ENCODE measurements around the gene CADM4.
"Not testable (repeated sequence)": the region's sequence is repeated elsewhere in the genome, so short reads cannot be mapped to it uniquely, and the experiment has no call there.

CADM4 gene

GRCh38 chr19:43664018-43664417, 24.4 kb upstream of the CADM4 start:
- peak in 1 of 3 experiments; percentile 13 for DNase-seq (ENCODE audit: low read depth in 3 of 3)

GRCh38 chr19:43662487-43662886, 22.8 kb upstream of the CADM4 start:
- DNase-seq (ENCODE audit: low read depth in 3 of 3): no peak

DNA sequence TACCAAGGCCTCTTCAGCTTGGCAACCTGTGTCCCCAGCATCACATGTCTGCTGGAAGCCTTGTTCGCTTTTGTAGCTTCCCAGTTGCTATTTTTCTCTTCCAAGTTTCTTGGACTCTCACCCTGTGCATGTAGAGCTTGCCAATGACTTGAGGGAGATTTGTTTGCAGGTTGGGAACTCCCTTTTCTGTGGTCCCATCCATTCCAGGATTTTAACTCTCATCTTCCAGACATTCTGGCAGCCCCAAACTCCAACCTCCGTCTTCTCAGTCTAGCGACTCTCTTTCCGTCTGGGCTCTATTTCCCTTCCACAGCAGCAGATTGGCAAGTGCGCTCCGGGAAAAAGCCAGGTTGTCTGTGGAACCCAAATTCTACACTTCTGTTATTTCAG, 21.3 kb upstream of the CADM4 start:
- DNase-seq (ENCODE audit: low read depth in 3 of 3): no peak

GRCh38 chr19:43660301-43660970, 20.8 kb upstream of the CADM4 start:
- DNase-seq (ENCODE audit: low read depth in 3 of 3): no peak

- DNase-seq (ENCODE audit: low read depth in 3 of 3): no peak
These were observed 18.8 kb upstream of the CADM4 start for GRCh38 chr19:43658494-43658893.

DNA sequence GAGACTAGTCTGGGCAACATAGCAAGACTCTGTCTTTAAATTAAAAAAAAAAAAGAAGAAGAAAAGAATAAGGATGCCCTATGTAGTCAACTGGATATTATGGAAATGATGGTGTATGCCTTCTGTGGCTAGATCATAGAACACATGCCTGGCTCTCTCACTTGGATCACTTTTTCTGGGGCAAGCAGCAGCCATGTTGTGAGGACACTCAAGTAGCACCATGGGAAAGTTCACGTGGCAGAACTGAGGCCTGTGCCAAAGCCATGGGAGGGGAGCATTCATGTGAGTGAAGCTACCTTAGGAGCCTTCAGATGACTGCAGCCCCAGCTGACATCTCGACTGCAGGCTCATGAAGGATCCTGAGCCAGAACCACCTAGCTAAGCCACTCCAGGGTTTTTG, 18.4 kb upstream of the CADM4 start:
- no peak for DNase-seq (ENCODE audit: low read depth in 3 of 3)

GRCh38 chr19:43656436-43656835, 16.8 kb upstream of the CADM4 start:
- no peak for DNase-seq (ENCODE audit: low read depth in 3 of 3)

GRCh38 chr19:43652546-43652874, 12.9 kb upstream of the CADM4 start:
- no peak for DNase-seq (ENCODE audit: low read depth in 3 of 3)

DNA sequence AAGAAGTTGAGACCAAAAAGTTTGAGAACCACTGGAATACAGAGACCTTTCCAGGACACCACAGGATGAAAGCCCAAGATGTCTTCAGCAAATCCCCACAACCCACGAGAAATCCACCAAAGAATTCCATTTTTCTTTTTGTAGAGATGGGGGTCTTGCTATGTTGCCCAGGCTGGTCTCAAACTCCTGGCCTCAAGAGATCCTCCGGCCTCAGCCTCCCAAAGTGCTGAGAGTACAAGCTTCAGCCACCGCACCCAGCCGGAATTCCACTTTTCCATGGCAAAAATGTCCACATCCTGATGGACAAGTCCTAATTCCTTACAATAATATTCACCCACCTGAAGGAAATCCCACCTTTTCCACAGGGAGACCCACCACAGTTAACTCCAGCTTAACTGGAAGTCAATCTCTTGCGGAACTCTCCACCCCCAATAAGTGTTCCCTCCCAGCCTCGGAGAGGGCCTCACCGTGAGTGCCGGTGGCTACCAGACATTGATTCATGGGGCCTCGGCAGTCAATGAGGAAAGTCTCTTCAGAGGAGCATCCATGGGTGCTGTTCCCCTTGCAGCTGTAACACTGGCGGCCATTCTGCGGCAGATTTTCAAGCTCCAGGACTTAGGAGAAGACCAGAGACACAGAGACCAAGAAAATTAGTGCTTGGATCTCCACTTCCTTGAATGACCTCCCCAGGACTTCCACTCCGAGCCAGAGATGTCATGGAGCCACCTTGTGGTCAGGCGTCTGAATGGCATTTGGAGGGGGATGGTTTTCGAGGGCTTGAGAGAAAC, 12.3 kb upstream of the CADM4 start:
- peak in 2 of 3 experiments; percentile 6 to 41 for DNase-seq (ENCODE audit: low read depth in 3 of 3)

- not testable (repeated sequence) for DNase-seq (ENCODE audit: low read depth in 3 of 3)
These were observed 10.6 kb upstream of the CADM4 start for GRCh38 chr19:43650276-43650675.

DNA sequence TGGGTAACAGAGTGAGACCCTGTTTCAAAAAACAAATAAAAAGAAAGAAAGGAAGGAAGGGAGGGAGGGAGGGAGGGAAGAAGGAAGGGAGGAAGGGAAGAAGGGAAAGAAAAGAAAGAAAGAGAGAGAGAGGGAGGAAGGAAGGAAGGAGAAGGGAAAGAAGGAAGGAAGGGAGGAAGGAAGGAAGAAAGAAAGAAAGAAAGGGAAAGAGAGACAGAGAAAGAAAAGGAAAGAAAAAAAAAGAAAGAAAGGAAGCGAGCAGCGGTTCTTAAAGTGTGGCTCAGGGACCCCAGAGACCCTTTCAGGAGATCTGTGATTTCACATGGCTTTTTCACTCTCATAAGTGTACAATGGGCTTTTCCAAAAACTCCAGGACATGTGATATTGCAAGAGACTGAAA, 9.9 kb upstream of the CADM4 start:
- no peak for DNase-seq (ENCODE audit: low read depth in 3 of 3)

DNA sequence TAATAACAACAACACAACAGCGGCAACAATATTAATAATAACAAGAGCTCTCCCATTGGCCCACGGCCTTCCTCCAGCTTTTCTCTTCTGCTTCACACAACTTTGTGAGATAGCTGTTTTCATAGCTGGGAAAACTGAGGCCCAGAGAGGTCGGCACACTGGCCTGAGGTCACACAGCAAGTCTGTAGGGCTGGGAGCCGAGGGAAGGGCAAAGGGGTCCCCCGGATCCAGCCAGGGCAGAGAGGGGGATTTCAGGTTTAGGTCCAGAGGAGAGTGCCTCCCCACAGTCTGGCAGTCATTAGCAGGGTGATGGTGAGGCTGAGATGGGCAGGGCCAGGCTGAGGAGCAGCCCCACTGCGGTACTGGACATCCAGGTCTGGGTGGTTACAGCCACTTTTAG, 9.0 kb upstream of the CADM4 start:
- no peak for DNase-seq (ENCODE audit: low read depth in 3 of 3)

GRCh38 chr19:43644181-43644580, 4.5 kb upstream of the CADM4 start:
- DNase-seq (ENCODE audit: low read depth in 3 of 3): no peak

- no peak for DNase-seq (ENCODE audit: low read depth in 3 of 3)
These were observed 3.7 kb upstream of the CADM4 start for GRCh38 chr19:43643326-43643725.

- no peak for DNase-seq (ENCODE audit: low read depth in 3 of 3)
These were observed 2.9 kb upstream of the CADM4 start for GRCh38 chr19:43642531-43642930.

DNA sequence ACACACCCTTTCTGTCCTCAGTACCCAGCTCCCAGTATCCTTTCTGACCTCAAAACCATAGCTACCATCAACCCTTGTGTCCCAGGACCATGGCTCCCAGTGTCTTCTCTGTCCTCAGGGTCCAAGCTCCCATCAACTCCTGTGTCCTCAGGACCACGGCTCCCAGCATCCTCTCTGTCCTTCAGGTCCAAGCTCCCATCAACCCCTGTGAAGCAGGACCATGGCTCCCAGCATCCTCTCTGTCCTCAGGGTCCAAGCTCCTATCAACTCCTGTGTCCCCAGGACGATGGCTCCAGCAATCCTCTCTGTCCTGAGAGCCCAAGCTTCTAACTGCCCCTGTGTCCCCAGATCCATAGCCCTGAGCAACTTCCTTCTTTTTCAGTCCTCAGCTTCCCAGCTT, 1.7 kb upstream of the CADM4 start:
- DNase-seq (ENCODE audit: low read depth in 3 of 3): no peak

GRCh38 chr19:43640424-43640757, 741 bp upstream of the CADM4 start:
- DNase-seq (ENCODE audit: low read depth in 3 of 3): no peak

GRCh38 chr19:43638995-43639518, 593 bp downstream of the CADM4 start:
- no peak for DNase-seq (ENCODE audit: low read depth in 3 of 3)

GRCh38 chr19:43638214-43638994, 1.2 kb downstream of the CADM4 start:
- DNase-seq (ENCODE audit: low read depth in 3 of 3): no peak

DNA sequence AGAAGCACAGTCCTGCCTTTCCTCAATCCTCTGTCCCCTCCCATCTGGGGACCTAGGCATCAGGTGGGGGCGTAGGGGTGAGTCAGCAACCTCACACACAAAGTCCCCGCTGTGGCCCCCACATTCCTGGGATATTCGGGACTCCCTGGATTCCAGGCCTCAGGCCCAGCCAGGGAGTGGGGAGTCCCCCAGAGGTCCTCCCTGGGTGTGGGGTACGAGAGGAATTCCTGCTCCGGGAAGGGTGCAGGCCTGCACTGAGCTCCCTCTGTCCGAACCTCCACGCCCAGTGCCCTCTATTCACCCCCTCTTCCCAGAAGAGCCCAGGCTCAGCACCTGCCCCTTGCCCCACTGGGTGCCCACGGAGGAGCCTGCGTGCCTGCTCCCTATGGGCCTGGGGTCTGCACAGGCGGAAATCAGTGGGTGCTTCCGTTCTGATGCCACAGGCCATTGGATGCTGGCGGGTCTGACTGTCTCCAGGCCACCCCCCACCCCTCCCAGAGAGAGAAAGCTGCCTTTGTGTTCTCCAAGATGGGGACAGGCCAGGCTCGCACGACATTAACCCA, 3.4 kb downstream of the CADM4 start:
- DNase-seq (ENCODE audit: low read depth in 3 of 3): no peak

- DNase-seq (ENCODE audit: low read depth in 3 of 3): not testable (repeated sequence)
These were observed 4.1 kb downstream of the CADM4 start for GRCh38 chr19:43635561-43635940.

DNA sequence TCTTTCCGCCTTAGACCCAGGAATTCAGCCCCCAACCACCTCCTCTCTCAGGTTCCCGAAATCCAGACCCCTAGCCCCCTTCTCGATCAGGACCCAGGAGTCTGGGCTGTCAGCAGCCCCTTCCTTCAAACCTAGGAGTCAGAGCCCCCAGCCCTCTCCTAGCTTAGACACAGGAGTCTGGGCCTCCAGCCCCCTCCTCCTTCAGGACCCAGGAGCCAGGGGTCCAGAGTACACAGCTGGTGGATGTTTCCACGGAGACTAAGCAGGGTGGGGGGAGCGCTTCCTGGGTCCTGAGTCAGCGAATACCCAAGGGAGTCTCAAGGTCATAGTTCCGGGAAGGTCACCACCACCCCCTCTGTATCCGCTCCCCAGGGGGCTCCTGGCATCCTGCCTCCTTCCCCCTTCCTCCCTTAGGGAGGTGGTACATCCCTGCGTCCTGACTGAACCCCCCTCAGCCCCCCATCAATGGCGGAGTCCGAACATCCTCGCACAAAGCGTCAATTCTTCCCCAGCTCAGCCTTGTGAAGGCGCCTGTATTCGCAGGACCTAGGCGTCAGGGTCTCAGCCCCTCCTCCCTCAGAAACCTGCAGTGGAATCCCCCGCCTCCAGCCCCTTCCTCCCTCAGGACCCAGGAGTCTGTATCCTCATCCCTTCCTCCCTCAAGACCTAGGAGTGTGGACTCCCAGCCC, 4.6 kb downstream of the CADM4 start:
- no peak for DNase-seq (ENCODE audit: low read depth in 3 of 3)
